Liver (tissue), 9 donors: ENCODE data around the gene DIAPH2. TPM values are rescaled to one million over a fixed set of nuclear protein-coding genes. Genes with fewer than 3 reads are reported as not detected.

ENCODE experiments used
- DNase-seq: peaks from one replicate; pipeline ENCODE4 v3.0.0-alpha.2; 2017; ENCODE audit warnings: low spot score
- H3K27ac ChIP-seq, 2 donors: one replicate each; pipeline ENCODE4 v1.7.0; 2013; ENCODE audit warnings: inconsistent platforms in 2 of 2, low read length in 2 of 2, control low read depth in 1 of 2, low read depth in 1 of 2, mild to moderate bottlenecking in 1 of 2
- H3K27me3 ChIP-seq, 4 donors: one replicate each; pipeline versions ENCODE4 v1.6.1 to v1.7.0; 2013; ENCODE audit warnings: low read length in 3 of 4, inconsistent platforms in 1 of 4, mild to moderate bottlenecking in 1 of 4, moderate library complexity in 1 of 4; ENCODE audit not compliant: control insufficient read depth in 4 of 4, insufficient read depth in 4 of 4
- H3K36me3 ChIP-seq, 4 donors: one replicate each; pipeline versions ENCODE4 v1.6.1 to v1.7.0; 2013; ENCODE audit warnings: low read length in 3 of 4, mild to moderate bottlenecking in 3 of 4, low read depth in 1 of 4, moderate library complexity in 1 of 4; ENCODE audit not compliant: control insufficient read depth in 4 of 4, insufficient read depth in 3 of 4
- H3K4me1 ChIP-seq, 4 donors: one replicate each; pipeline versions ENCODE4 v1.6.1 to v1.7.0; 2013; ENCODE audit warnings: low read length in 3 of 4, mild to moderate bottlenecking in 3 of 4, moderate library complexity in 1 of 4; ENCODE audit not compliant: control insufficient read depth in 4 of 4, insufficient read depth in 4 of 4
- H3K4me3 ChIP-seq, 3 donors: one replicate each; pipeline versions ENCODE4 v1.6.1 to v1.7.0; 2013; ENCODE audit warnings: low read length in 3 of 3, control low read depth in 1 of 3, low read depth in 1 of 3, mild to moderate bottlenecking in 1 of 3
- H3K9ac ChIP-seq, 2 donors: one replicate each; pipeline ENCODE4 v1.7.0; 2013; ENCODE audit warnings: low read length in 2 of 2, mild to moderate bottlenecking in 2 of 2, moderate library complexity in 2 of 2, control low read depth in 1 of 2, low read depth in 1 of 2
- H3K9me3 ChIP-seq, 4 donors: one replicate each; pipeline versions ENCODE4 v1.6.1 to v1.7.0; 2013; ENCODE audit warnings: low read length in 3 of 4; ENCODE audit not compliant: control insufficient read depth in 4 of 4
- EGR1 ChIP-seq, 2 donors: IDR thresholded peaks; 2 replicates each; pipeline ENCODE4 v1.6.1; 2016 to 2018; ENCODE audit warnings: antibody characterized with exemption in 2 of 2, low read depth in 2 of 2
- FOXA1 ChIP-seq: IDR thresholded peaks from 2 replicates; pipeline ENCODE4 v1.6.1; 2016; ENCODE audit warnings: antibody characterized with exemption
- FOXA2 ChIP-seq: IDR thresholded peaks from 2 replicates; pipeline ENCODE4 v1.6.1; 2016; ENCODE audit warnings: antibody characterized with exemption
- GABPA ChIP-seq, 2 donors: IDR thresholded peaks in 1 of 2; conservative IDR thresholded peaks in 1 of 2; 2 replicates each; pipeline ENCODE4 v1.6.1; 2016; ENCODE audit warnings: antibody characterized with exemption in 2 of 2, mild to moderate bottlenecking in 1 of 2, moderate library complexity in 1 of 2
- HNF4A ChIP-seq, 2 donors: conservative IDR thresholded peaks; 2 replicates each; pipeline ENCODE4 v1.6.1; 2016; ENCODE audit warnings: antibody characterized with exemption in 2 of 2, mild to moderate bottlenecking in 2 of 2
- HNF4G ChIP-seq: IDR thresholded peaks from 2 replicates; pipeline ENCODE4 v1.6.1; 2016; ENCODE audit warnings: antibody characterized with exemption
- NR2F2 ChIP-seq: IDR thresholded peaks from 2 replicates; pipeline ENCODE4 v1.6.1; 2016; ENCODE audit warnings: antibody characterized with exemption
- RAD21 ChIP-seq, 2 donors: IDR thresholded peaks; 2 replicates each; pipeline ENCODE4 v1.6.1; 2016; ENCODE audit warnings: antibody characterized with exemption in 2 of 2, mild to moderate bottlenecking in 2 of 2
- RXRA ChIP-seq, 2 donors: IDR thresholded peaks; 2 replicates each; pipeline ENCODE4 v1.6.1; 2017 to 2018; ENCODE audit warnings: antibody characterized with exemption in 2 of 2, mild to moderate bottlenecking in 1 of 2
- SP1 ChIP-seq: IDR thresholded peaks from 2 replicates; pipeline ENCODE4 v1.6.1; 2018; ENCODE audit warnings: antibody characterized with exemption, mild to moderate bottlenecking
- TAF1 ChIP-seq: conservative IDR thresholded peaks from 2 replicates; pipeline ENCODE4 v1.6.1; 2016; ENCODE audit warnings: antibody characterized with exemption, mild to moderate bottlenecking
- YY1 ChIP-seq: IDR thresholded peaks from 2 replicates; pipeline ENCODE4 v1.6.1; 2016; ENCODE audit warnings: antibody characterized with exemption, mild to moderate bottlenecking
- WGBS: extraction: QIAGEN DNeasy Blood & Tissue Kit; methylation state at CpG from one replicate; pipeline ENCODE4 v1.1.7; 2013; 5-methylcytosine and 5-hydroxymethylcytosine counted together
- polyA plus RNA-seq, 2 donors: library from polyadenylated mRNA; stranded (reverse) in 1 of 2; unstranded in 1 of 2; fragments of 200-250 nt in 1 of 2; fragments of >200 nt in 1 of 2; fragmentation: Nextera tagmentation in 1 of 2; extraction: Ambion mirVana in 1 of 2; gene quantifications; one replicate each; pipeline versions ENCODE4 v1.2.1 to v1.2.3, GENCODE V29; 2013 to 2015
- total RNA-seq, 2 donors: library from RNA; depleted of rRNA; stranded (reverse); fragments of >200 nt; gene quantifications; one replicate each; pipeline ENCODE4 v1.2.3, GENCODE V29; 2014
- TF ChIP-seq, protein P1 (sequence below): IDR thresholded peaks from 2 replicates; pipeline ENCODE4 v1.6.1; 2016; ENCODE audit warnings: antibody characterized with exemption, mild to moderate bottlenecking
- TF ChIP-seq, protein P2 (sequence below): IDR thresholded peaks from 2 replicates; pipeline ENCODE4 v1.6.1; 2016; ENCODE audit warnings: antibody characterized with exemption
- TF ChIP-seq, protein P3 (sequence below): IDR thresholded peaks from 2 replicates; pipeline ENCODE4 v1.6.1; 2016; ENCODE audit warnings: antibody characterized with exemption
- donor health status: healthy.
- donor health status: healthy.
- donor health status: healthy.
- donor health status: healthy.
- donor health status: healthy.

Gene DIAPH2
- total and polyA plus RNA-seq, 4 donors = 2.7 to 16.6 (median 5.3) TPM

DNA sequence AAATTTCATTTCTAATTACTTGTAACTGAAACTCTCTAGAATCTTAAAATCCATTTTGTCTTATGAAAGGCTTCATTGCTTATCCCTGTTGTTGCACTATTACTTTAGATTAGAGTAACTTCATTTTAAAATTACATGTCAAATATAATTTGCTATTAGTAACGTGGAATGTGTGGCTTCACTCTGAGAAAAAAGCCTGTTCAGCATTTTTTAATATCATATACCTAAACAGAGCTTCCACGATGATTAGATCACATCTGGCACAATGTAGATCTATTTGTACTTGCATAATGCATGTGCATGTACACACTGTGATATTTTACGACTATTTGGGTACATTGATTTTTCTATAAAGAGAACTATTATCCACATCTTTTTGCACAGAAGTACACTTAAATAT lies 847.2 kb downstream of the DIAPH2 start:
- no peak overlapping the region for H3K4me3 ChIP-seq
- no peak for DNase-seq
- H3K4me1 ChIP-seq = no peaks in the 10 kb centered on the region
- 91% methylated on average over 3 of the region's 3 CpGs for WGBS
- no peaks in the 10 kb centered on the region for H3K27me3 ChIP-seq
- H3K9me3 ChIP-seq = peaks cover 0 to 12% (median 2%) of the 10 kb centered on the region in 4 donors
- TF ChIP-seq RAD21 (IDR thresholded peaks at IDR 0.05) (no peak), EGR1 (IDR thresholded peaks at IDR 0.05; ENCODE audit: low read depth in 2 of 2) (no peak), SP1 (no peak), HNF4A (conservative IDR thresholded peaks at IDR 0.05) (no peak), GABPA (IDR thresholded peaks at IDR 0.05 in 1 of 2, conservative IDR thresholded peaks at IDR 0.05 in 1 of 2) (no peak), YY1 (no peak), FOXA2 (no peak), NR2F2 (no peak), TAF1 (no peak), HNF4G (no peak), FOXA1 (no peak), RXRA (IDR thresholded peaks at IDR 0.05) (no peak)
- TF ChIP-seq, protein P1, sequence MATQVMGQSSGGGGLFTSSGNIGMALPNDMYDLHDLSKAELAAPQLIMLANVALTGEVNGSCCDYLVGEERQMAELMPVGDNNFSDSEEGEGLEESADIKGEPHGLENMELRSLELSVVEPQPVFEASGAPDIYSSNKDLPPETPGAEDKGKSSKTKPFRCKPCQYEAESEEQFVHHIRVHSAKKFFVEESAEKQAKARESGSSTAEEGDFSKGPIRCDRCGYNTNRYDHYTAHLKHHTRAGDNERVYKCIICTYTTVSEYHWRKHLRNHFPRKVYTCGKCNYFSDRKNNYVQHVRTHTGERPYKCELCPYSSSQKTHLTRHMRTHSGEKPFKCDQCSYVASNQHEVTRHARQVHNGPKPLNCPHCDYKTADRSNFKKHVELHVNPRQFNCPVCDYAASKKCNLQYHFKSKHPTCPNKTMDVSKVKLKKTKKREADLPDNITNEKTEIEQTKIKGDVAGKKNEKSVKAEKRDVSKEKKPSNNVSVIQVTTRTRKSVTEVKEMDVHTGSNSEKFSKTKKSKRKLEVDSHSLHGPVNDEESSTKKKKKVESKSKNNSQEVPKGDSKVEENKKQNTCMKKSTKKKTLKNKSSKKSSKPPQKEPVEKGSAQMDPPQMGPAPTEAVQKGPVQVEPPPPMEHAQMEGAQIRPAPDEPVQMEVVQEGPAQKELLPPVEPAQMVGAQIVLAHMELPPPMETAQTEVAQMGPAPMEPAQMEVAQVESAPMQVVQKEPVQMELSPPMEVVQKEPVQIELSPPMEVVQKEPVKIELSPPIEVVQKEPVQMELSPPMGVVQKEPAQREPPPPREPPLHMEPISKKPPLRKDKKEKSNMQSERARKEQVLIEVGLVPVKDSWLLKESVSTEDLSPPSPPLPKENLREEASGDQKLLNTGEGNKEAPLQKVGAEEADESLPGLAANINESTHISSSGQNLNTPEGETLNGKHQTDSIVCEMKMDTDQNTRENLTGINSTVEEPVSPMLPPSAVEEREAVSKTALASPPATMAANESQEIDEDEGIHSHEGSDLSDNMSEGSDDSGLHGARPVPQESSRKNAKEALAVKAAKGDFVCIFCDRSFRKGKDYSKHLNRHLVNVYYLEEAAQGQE = no peak
- TF ChIP-seq, protein P2, sequence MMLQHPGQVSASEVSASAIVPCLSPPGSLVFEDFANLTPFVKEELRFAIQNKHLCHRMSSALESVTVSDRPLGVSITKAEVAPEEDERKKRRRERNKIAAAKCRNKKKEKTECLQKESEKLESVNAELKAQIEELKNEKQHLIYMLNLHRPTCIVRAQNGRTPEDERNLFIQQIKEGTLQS = no peak
- TF ChIP-seq, protein P3, sequence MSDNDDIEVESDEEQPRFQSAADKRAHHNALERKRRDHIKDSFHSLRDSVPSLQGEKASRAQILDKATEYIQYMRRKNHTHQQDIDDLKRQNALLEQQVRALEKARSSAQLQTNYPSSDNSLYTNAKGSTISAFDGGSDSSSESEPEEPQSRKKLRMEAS = no peak
- H3K27ac ChIP-seq = no peak overlapping the region
- no peak overlapping the region for H3K9ac ChIP-seq
- no peaks in the 10 kb centered on the region for H3K36me3 ChIP-seq

DNA sequence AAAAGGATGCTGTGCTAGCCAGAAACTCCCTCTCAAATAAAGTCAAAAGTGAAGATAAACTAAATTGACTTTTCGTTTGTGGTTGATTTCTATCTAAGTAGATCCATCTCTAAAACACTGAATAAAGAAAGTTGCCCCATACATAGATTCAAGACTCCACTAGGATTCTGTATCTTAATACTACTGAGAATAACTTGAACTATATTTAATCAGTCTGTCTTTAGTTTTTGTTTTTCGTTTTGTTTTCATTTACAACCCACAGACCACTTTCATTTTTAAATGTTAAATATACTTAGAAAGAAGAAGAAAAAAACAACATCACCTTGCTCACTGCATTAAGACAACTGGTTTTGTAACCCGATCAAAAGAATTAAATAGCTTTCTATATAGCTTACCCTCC lies 854.1 kb downstream of the DIAPH2 start:
- no peaks in the 10 kb centered on the region for H3K9me3 ChIP-seq
- no peak for TF ChIP-seq NR2F2
- TF ChIP-seq, protein P3 = no peak
- TF ChIP-seq, protein P2 = no peak
- no peak for TF ChIP-seq RAD21 (IDR thresholded peaks at IDR 0.05)
- TF ChIP-seq TAF1 = no peak
- TF ChIP-seq EGR1 (IDR thresholded peaks at IDR 0.05; ENCODE audit: low read depth in 2 of 2) = no peak
- no peak for TF ChIP-seq HNF4G
- TF ChIP-seq SP1 = no peak
- no peak for TF ChIP-seq FOXA1
- no peaks in the 10 kb centered on the region for H3K36me3 ChIP-seq
- no peak overlapping the region for H3K27ac ChIP-seq
- H3K4me1 ChIP-seq = no peaks in the 10 kb centered on the region
- 92% methylated on average over 3 of the region's 3 CpGs for WGBS
- no peak overlapping the region for H3K9ac ChIP-seq
- no peak for DNase-seq
- H3K27me3 ChIP-seq = no peaks in the 10 kb centered on the region
- no peak overlapping the region for H3K4me3 ChIP-seq
